Measurements from ENCODE around the gene SALL3.

SALL3 gene

GRCh38 chr18:79008356-79008940 is 28.8 kb downstream of the SALL3 start:
- no peak for DNase-seq

GRCh38 chr18:79010802-79011201 is 31.2 kb downstream of the SALL3 start:
- no peak for DNase-seq

GRCh38 chr18:79011300-79011870 is 31.8 kb downstream of the SALL3 start:
- DNase-seq = no peak

- DNase-seq = no peak
Measured at GRCh38 chr18:79013869-79014268, 34.3 kb downstream of the SALL3 start.

GRCh38 chr18:79018911-79019310 is 39.3 kb downstream of the SALL3 start:
- DNase-seq = no peak

GRCh38 chr18:79019881-79020280 is 40.3 kb downstream of the SALL3 start:
- no peak for DNase-seq

- DNase-seq = no peak
Measured at GRCh38 chr18:79022603-79023002, 43.0 kb downstream of the SALL3 start.

- DNase-seq = no peak
Measured at GRCh38 chr18:79026491-79026890, 46.9 kb downstream of the SALL3 start.

- DNase-seq = no peak
Measured at GRCh38 chr18:79030680-79031079, 51.1 kb downstream of the SALL3 start.

- no peak for DNase-seq
Measured at GRCh38 chr18:79042276-79042675, 62.7 kb downstream of the SALL3 start.

- no peak for DNase-seq
Measured at GRCh38 chr18:79043288-79043687, 63.7 kb downstream of the SALL3 start.

- no peak for DNase-seq
Measured at GRCh38 chr18:79046522-79046921, 66.9 kb downstream of the SALL3 start.

GRCh38 chr18:79047556-79048244 is 68.1 kb downstream of the SALL3 start:
- DNase-seq = no peak

- no peak for DNase-seq
Measured at GRCh38 chr18:79048245-79048632, 68.6 kb downstream of the SALL3 start.

- no peak for DNase-seq
Measured at GRCh38 chr18:79049506-79049905, 69.9 kb downstream of the SALL3 start.
